Neural cell (in vitro differentiated cells): ENCODE data around the gene CYB561A3.

Experiments used
- CTCF ChIP-seq: fragments of 450-650 bp; IDR thresholded peaks from 2 replicates; pipeline ENCODE4 v1.5.1; 2014; ENCODE audit warnings: antibody characterized with exemption, mild to moderate bottlenecking, moderate library complexity; ENCODE audit not compliant: poor library complexity, severe bottlenecking
- EP300 ChIP-seq: fragments of 450-650 bp; conservative IDR thresholded peaks from 2 replicates; pipeline ENCODE4 v1.6.1; 2014; ENCODE audit warnings: antibody characterized with exemption, mild to moderate bottlenecking, moderate library complexity; ENCODE audit not compliant: poor library complexity, severe bottlenecking
- POLR2AphosphoS5 ChIP-seq: IDR thresholded peaks from 2 replicates; pipeline ENCODE4 v1.6.1; 2012
- RAD21 ChIP-seq: fragments of 450-650 bp; conservative IDR thresholded peaks from 2 replicates; pipeline ENCODE4 v1.6.1; 2014; ENCODE audit warnings: antibody characterized with exemption, mild to moderate bottlenecking, moderate library complexity
- REST ChIP-seq: IDR thresholded peaks from 2 replicates; pipeline ENCODE4 v1.6.1; 2012; ENCODE audit warnings: borderline replicate concordance
- SMC3 ChIP-seq: fragments of 450-650 bp; conservative IDR thresholded peaks from 2 replicates; pipeline ENCODE4 v1.6.1; 2014; ENCODE audit warnings: antibody characterized with exemption, mild to moderate bottlenecking, moderate library complexity; ENCODE audit not compliant: poor library complexity
- TAF1 ChIP-seq: IDR thresholded peaks from 2 replicates; pipeline ENCODE4 v1.6.1; 2012; ENCODE audit warnings: low read depth

GRCh38 chr11:61364012-61364675 is 2.5 kb upstream of the CYB561A3 start:
- TF ChIP-seq CTCF = no peak
- no peak for TF ChIP-seq EP300
- no peak for TF ChIP-seq RAD21
- no peak for TF ChIP-seq TAF1
- TF ChIP-seq POLR2AphosphoS5 = no peak
- no peak for TF ChIP-seq SMC3
- TF ChIP-seq REST = no peak
